Choroid plexus epithelial cell (primary cell): Measurements from ENCODE around the gene CDKN2AIP.
A peak's percentile ranks its signal among the peaks of the same experiment; 100 is the strongest.

ENCODE experiments used
- DNase-seq: peaks from one replicate; pipeline ENCODE4 v3.0.0-alpha.2; 2010; ENCODE audit warnings: low read depth
- H3K4me3 ChIP-seq: 2 replicates; pipeline ENCODE4 v1.5.1; 2011; ENCODE audit warnings: low read depth, mild to moderate bottlenecking, control low read depth, low read length, moderate library complexity
- TF ChIP-seq, protein P1 (sequence below): conservative IDR thresholded peaks from 2 replicates; pipeline ENCODE4 v1.5.1; 2011; ENCODE audit warnings: low read depth, mild to moderate bottlenecking, control low read depth, inconsistent platforms, low read length, moderate library complexity

CDKN2AIP gene

GRCh38 chr4:183436417-183436816, 8.0 kb upstream of the CDKN2AIP start:
- TF ChIP-seq, protein P1, sequence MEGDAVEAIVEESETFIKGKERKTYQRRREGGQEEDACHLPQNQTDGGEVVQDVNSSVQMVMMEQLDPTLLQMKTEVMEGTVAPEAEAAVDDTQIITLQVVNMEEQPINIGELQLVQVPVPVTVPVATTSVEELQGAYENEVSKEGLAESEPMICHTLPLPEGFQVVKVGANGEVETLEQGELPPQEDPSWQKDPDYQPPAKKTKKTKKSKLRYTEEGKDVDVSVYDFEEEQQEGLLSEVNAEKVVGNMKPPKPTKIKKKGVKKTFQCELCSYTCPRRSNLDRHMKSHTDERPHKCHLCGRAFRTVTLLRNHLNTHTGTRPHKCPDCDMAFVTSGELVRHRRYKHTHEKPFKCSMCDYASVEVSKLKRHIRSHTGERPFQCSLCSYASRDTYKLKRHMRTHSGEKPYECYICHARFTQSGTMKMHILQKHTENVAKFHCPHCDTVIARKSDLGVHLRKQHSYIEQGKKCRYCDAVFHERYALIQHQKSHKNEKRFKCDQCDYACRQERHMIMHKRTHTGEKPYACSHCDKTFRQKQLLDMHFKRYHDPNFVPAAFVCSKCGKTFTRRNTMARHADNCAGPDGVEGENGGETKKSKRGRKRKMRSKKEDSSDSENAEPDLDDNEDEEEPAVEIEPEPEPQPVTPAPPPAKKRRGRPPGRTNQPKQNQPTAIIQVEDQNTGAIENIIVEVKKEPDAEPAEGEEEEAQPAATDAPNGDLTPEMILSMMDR = no peak
- H3K4me3 ChIP-seq = no peak overlapping the region
- DNase-seq = peak; percentile 9

DNA sequence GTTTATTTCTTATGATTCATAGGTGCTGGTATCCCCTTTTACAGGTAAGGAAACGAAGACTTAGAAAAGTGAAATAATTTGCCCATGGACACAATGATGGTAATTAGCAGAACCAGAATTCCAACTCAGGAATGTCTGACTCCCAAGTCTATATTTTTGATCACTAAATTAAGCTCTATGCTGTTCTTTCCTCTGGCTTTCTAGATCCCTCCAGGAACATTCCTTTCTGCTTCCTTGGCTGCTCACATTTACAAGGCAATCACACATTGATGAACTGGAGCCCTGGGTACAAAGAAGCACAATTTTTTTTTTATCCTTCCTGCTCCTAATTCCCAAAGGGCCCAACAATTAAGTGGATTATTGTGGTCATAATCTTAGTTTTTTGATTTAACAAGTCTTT, 7.0 kb upstream of the CDKN2AIP start:
- no peak overlapping the region for H3K4me3 ChIP-seq
- TF ChIP-seq, protein P1 = no peak
- DNase-seq = no peak

DNA sequence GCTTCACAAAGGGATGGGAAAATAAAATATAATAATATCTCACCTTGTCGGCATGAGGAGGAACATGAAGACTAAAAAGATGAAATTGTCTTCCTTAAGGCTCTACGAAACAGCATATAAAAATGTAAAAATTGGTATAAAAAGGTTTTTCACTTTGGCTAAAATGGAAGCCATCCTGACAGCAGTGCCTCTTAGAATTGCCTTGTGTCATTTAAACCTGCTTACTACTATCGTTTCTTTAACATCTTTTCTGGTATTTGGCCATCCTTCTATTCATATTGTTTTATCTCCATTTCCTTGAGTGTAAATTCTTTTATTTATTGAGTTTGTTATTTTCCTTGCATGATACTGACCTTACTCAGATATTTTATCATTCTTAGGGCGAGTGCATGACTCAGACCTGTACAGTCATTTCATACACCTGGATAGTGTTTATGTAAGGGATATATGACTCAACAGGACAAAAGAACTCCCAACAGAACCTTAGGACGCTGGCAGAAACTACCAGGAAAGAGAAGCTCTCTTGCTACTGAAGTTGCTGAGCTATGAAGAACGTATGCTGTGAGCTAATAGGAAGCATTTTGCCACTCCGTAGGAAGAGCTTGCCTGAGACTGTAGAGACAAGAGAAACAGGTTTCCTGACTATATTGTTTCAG, 5.8 kb upstream of the CDKN2AIP start:
- no peak overlapping the region for H3K4me3 ChIP-seq
- peak; percentile 64 for DNase-seq
- TF ChIP-seq, protein P1 = no peak

- DNase-seq = no peak
- no peak overlapping the region for H3K4me3 ChIP-seq
- TF ChIP-seq, protein P1 = no peak
Observed at GRCh38 chr4:183441276-183441675, 3.2 kb upstream of the CDKN2AIP start.

- DNase-seq = peak; percentile 64
- H3K4me3 ChIP-seq = peak overlapping the region; percentile 93
- TF ChIP-seq, protein P1 = peak; percentile 22
Observed at GRCh38 chr4:183443655-183444213, 702 bp upstream of the CDKN2AIP start.

DNA sequence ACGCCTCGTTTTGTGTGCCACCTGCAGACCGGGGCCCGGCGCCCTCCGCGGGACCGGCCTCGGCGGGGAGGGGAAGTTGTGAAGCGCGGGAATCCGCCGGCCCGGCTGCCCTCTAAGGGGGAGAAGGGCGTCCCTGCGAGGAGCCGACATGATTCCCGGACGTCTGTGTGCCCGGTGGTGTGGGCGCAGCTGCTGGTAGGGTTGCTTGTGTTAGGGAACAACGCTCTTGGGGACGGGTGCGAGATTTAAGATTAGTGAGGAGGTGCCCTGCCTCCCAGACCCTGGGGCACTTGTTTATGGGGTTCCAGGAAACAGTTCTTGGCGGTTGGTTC, 627 bp downstream of the CDKN2AIP start:
- DNase-seq = no peak
- TF ChIP-seq, protein P1 = no peak
- H3K4me3 ChIP-seq = peak overlapping the region; percentile 93

- DNase-seq = no peak
- no peak overlapping the region for H3K4me3 ChIP-seq
- TF ChIP-seq, protein P1 = no peak
Observed at GRCh38 chr4:183447646-183448045, 3.2 kb downstream of the CDKN2AIP start.
